ENCODE measurements around the gene SETBP1.

GRCh38 chr18:44944461-44944860 lies 263.8 kb downstream of the SETBP1 start:
- no peak for TF ChIP-seq CTCF (IDR thresholded peaks at IDR 0.05; ENCODE audit: low read depth, low read length)
- no peak for TF ChIP-seq POLR2A (IDR thresholded peaks at IDR 0.05; ENCODE audit: extremely low read depth, insufficient read length)
- TF ChIP-seq MYC (IDR thresholded peaks at IDR 0.05; ENCODE audit: low read depth, low read length): no peak

Measured in NB4 (cell line).